Upper lobe of left lung (tissue), 4 donors: ENCODE data around the gene TTLL10.

Experiments used
- CTCF ChIP-seq, 6 experiments: fragments of 450-650 bp in 4 of 6; fragments of 200-600 bp in 2 of 6; sonication (generic) in 2 of 6; IDR thresholded peaks; one replicate each; pipeline ENCODE4 v1.5.1; 2016 to 2019; ENCODE audit warnings: antibody characterized with exemption in 6 of 6
- POLR2A ChIP-seq, 4 donors: fragments of 450-650 bp; IDR thresholded peaks; one replicate each; pipeline ENCODE4 v1.5.1; 2016 to 2017; ENCODE audit warnings: antibody characterized with exemption in 4 of 4, mild to moderate bottlenecking in 2 of 4

DNA sequence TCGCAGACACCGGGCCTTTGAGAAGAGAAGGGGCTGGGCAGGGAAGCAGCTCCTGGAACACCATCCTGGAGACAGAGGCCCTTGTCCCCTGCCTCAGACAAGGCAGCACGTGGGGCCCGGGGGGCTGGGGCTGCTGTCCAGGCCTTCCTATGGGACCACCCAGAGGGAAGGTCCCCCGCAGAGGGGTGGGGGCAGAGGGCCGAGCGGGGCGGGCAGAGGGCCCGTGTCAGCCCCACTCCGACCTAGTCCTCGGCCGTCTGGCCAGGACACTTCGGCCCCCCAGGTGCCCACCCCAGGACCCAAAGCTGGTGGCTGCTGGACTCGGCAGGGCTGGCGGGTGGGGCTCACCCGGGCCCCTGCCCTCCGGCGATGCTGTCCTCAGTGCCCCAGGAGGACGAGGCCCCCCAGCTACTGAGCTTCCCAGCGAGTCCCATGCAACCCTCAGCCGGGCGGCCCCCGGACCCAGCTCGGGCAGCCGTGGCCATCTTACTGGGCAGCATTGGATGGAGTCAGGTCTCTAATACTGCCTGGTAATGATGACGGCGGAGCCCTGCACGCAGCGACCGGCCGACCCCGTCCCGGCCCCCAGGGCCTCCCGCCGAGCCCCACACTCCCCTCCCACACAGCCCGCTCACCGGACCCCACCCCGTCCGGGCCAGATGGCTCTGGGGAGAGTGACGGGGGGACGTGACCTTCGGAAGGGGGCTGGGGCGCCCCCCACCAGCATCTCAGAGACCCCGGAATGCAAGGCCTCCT is 6.9 kb upstream of the TTLL10 start:
- TF ChIP-seq CTCF (IDR thresholded peaks at IDR 0.05), result no peak
- TF ChIP-seq POLR2A (IDR thresholded peaks at IDR 0.05), result no peak
